Measurements from ENCODE around the gene POU6F2. TPM values are rescaled to one million over a fixed set of nuclear protein-coding genes. Genes with fewer than 3 reads are reported as not detected.

Gene POU6F2
- total and polyA plus RNA-seq, 9 of the 15 experiments (the other 6 are each of a cell fraction or from before 2014, with no cell fraction given), result 0.29 to 1.5 (median 0.96) TPM

DNA sequence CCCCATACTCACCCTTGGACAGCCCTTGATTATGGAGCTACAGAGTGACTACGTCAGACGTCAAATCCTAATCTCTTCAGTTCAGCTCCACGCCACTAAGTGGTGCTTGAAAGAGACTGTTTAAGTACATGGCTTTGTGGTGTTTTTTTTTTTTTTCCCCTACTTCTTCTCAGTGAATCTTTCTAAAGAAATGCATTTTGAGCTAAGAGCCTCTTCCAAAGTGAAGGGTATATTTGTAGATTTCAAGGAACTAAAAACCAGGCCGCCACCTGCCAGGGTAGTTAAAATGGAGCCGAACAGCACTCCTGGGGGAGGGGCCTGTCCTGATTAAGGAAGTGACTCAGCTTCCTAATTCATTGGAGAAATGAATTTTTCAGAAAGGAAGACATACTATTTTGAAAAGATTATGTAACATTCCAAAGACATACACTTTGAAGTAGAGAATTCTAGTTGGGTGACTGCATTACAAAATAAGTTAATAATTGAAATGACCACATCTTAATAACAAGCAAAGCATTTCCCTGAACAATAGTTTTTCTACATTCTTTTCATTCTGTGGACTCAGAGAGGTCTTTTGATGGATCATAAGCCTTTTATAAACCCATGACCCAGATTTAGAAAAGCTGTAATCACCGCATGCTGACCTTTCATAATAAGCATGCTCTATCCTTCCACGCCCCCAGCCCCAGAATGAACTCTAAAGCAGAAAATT is 48.1 kb upstream of the POU6F2 start (continued):
- peak; percentile 36; the same call in 1 of the 2 replicates for TF ChIP-seq ZNF589 (CRISPR knock-in tag; IDR thresholded peaks at IDR 0.05; ENCODE audit: low read depth)
- TF ChIP-seq, protein P1, sequence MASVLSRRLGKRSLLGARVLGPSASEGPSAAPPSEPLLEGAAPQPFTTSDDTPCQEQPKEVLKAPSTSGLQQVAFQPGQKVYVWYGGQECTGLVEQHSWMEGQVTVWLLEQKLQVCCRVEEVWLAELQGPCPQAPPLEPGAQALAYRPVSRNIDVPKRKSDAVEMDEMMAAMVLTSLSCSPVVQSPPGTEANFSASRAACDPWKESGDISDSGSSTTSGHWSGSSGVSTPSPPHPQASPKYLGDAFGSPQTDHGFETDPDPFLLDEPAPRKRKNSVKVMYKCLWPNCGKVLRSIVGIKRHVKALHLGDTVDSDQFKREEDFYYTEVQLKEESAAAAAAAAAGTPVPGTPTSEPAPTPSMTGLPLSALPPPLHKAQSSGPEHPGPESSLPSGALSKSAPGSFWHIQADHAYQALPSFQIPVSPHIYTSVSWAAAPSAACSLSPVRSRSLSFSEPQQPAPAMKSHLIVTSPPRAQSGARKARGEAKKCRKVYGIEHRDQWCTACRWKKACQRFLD (CRISPR knock-in tag; IDR thresholded peaks at IDR 0.05), result 0 out of 2 replicates have a peak, but pooled peaks have one; percentile 40
- TF ChIP-seq, protein P2, sequence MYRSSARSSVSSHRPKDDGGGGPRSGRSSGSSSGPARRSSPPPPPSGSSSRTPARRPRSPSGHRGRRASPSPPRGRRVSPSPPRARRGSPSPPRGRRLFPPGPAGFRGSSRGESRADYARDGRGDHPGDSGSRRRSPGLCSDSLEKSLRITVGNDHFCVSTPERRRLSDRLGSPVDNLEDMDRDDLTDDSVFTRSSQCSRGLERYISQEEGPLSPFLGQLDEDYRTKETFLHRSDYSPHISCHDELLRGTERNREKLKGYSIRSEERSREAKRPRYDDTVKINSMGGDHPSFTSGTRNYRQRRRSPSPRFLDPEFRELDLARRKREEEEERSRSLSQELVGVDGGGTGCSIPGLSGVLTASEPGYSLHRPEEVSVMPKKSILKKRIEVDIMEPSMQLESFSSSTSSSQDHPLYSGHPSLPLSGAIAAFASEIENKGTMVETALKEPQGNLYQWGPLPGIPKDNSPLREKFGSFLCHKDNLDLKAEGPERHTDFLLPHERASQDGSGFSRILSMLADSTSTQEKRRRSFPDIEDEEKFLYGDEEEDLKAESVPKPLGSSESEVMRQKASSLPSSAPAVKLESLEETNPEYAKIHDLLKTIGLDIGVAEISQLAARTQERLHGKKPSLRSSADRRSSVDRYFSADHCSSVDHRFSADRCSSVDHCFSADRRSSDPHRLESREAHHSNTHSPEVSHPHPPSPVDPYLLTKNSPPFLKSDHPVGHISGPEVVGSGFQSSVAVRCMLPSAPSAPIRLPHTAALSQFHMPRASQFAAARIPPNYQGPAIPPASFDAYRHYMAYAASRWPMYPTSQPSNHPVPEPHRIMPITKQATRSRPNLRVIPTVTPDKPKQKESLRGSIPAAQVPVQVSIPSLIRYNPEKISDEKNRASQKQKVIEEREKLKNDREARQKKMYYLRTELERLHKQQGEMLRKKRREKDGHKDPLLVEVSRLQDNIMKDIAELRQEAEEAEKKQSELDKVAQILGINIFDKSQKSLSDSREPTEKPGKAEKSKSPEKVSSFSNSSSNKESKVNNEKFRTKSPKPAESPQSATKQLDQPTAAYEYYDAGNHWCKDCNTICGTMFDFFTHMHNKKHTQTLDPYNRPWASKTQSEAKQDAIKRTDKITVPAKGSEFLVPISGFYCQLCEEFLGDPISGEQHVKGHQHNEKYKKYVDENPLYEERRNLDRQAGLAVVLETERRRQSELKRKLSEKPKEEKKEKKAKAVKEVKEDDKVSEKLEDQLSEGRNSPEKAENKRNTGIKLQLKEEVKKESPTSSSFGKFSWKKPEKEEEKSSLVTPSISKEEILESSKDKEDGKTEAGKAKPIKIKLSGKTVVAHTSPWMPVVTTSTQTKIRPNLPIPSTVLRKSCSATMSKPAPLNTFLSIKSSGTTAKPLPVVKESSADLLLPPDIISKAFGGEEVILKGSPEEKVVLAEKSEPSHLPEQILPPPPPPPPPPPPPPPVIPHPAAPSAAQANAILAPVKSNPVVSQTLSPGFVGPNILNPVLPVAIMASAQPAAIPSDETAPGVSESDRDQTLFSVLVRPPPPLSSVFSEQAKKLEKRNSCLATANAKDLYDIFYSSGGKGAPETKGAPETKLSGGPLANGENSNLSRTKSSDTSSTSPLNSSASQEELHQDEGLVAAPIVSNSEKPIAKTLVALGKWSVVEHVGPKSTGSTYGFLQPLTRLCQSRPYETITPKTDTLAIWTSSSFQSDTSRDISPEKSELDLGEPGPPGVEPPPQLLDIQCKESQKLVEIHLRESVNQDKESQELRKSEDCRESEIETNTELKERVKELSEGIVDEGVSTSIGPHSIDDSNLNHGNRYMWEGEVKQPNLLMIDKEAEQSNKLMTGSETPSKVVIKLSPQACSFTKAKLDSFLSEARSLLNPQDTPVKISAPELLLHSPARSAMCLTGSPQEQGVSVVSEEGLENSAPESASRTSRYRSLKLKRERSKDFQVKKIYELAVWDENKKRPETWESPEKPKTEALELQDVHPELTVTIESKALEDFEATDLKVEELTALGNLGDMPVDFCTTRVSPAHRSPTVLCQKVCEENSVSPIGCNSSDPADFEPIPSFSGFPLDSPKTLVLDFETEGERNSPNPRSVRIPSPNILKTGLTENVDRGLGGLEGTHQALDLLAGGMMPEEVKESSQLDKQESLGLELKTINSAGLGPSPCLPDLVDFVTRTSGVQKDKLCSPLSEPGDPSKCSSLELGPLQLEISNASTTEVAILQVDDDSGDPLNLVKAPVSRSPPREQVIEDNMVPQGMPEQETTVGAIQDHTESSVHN (IDR thresholded peaks at IDR 0.05; ENCODE audit: borderline replicate concordance in 1 of 2, low read depth in 1 of 2), result no peak
- TF ChIP-seq, protein P3, sequence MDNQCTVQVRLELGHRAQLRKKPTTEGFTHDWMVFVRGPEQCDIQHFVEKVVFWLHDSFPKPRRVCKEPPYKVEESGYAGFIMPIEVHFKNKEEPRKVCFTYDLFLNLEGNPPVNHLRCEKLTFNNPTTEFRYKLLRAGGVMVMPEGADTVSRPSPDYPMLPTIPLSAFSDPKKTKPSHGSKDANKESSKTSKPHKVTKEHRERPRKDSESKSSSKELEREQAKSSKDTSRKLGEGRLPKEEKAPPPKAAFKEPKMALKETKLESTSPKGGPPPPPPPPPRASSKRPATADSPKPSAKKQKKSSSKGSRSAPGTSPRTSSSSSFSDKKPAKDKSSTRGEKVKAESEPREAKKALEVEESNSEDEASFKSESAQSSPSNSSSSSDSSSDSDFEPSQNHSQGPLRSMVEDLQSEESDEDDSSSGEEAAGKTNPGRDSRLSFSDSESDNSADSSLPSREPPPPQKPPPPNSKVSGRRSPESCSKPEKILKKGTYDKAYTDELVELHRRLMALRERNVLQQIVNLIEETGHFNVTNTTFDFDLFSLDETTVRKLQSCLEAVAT (IDR thresholded peaks at IDR 0.05), result no peak
- TF ChIP-seq KDM5B (IDR thresholded peaks at IDR 0.05; ENCODE audit: insufficient replicate concordance, low read depth, low read length), result no peak
- TF ChIP-seq ARID1B (IDR thresholded peaks at IDR 0.05), result no peak
- no peak for TF ChIP-seq FOS (IDR thresholded peaks at IDR 0.05; ENCODE audit: extremely low read depth, insufficient read length)
- TF ChIP-seq EP400 (IDR thresholded peaks at IDR 0.05), result peak; percentile 43
- TF ChIP-seq HDGF (IDR thresholded peaks at IDR 0.05), result no peak
- no peak for TF ChIP-seq CREB1 (IDR thresholded peaks at IDR 0.05)
- no peak for TF ChIP-seq CREB1 (CRISPR knock-in tag; IDR thresholded peaks at IDR 0.05)
- no peak for TF ChIP-seq ZKSCAN3 (CRISPR knock-in tag; IDR thresholded peaks at IDR 0.05)
- TF ChIP-seq CCAR2 (IDR thresholded peaks at IDR 0.05; ENCODE audit: low read depth, low read length), result no peak
- TF ChIP-seq ETV5 (CRISPR knock-in tag; IDR thresholded peaks at IDR 0.05; ENCODE audit: low read depth), result no peak
- TF ChIP-seq YY1 (IDR thresholded peaks at IDR 0.05; ENCODE audit: borderline replicate concordance in 1 of 3, control insufficient read depth in 1 of 3, extremely low read depth in 1 of 3, insufficient read depth in 3 of 3, insufficient read length in 1 of 3, insufficient replicate concordance in 2 of 3, low read depth in 1 of 3, low read length in 2 of 3), result peak in 2 of 3 experiments; percentile 19 to 72
